NCI-H1417 treated with DMSO at 0.1 percent for 48 hours (cell line): Measurements from ENCODE around the gene LBP.
"Not testable (repeated sequence)": the region's sequence is repeated elsewhere in the genome, so short reads cannot be mapped to it uniquely, and the experiment has no call there.

ENCODE experiments used
- DNase-seq: peaks from one replicate; lab custom pipeline; 2025; lab: John Stamatoyannopoulos, UW

LBP gene

GRCh38 chr20:38320221-38320620 lies 26.1 kb upstream of the LBP start:
- DNase-seq, result no peak

- no peak for DNase-seq
Measured at GRCh38 chr20:38321959-38322598, 24.2 kb upstream of the LBP start.

- DNase-seq, result no peak
Measured at GRCh38 chr20:38324159-38324558, 22.1 kb upstream of the LBP start.

- no peak for DNase-seq
Measured at GRCh38 chr20:38325167-38325566, 21.1 kb upstream of the LBP start.

- no peak for DNase-seq
Measured at GRCh38 chr20:38325905-38326304, 20.4 kb upstream of the LBP start.

- DNase-seq, result no peak
Measured at GRCh38 chr20:38326309-38326708, 20.0 kb upstream of the LBP start.

GRCh38 chr20:38330638-38331037 lies 15.6 kb upstream of the LBP start:
- DNase-seq, result no peak

- no peak for DNase-seq
Measured at GRCh38 chr20:38331245-38331644, 15.0 kb upstream of the LBP start.

- DNase-seq, result no peak
Measured at GRCh38 chr20:38331814-38332213, 14.5 kb upstream of the LBP start.

- no peak for DNase-seq
Measured at GRCh38 chr20:38334016-38334415, 12.3 kb upstream of the LBP start.

- DNase-seq, result no peak
Measured at GRCh38 chr20:38336726-38337125, 9.6 kb upstream of the LBP start.

- no peak for DNase-seq
Measured at GRCh38 chr20:38337561-38338140, 8.6 kb upstream of the LBP start.

GRCh38 chr20:38338849-38339520 lies 7.3 kb upstream of the LBP start:
- DNase-seq, result no peak

GRCh38 chr20:38339521-38339896 lies 6.8 kb upstream of the LBP start:
- not testable (repeated sequence) for DNase-seq

GRCh38 chr20:38339997-38340396 lies 6.3 kb upstream of the LBP start:
- DNase-seq, result no peak

- no peak for DNase-seq
Measured at GRCh38 chr20:38340693-38341092, 5.6 kb upstream of the LBP start.

GRCh38 chr20:38342216-38342615 lies 4.1 kb upstream of the LBP start:
- no peak for DNase-seq

- DNase-seq, result no peak
Measured at GRCh38 chr20:38342713-38343310, 3.5 kb upstream of the LBP start.

GRCh38 chr20:38343311-38344106 lies 2.8 kb upstream of the LBP start:
- no peak for DNase-seq

- no peak for DNase-seq
Measured at GRCh38 chr20:38344107-38344701, 2.1 kb upstream of the LBP start.

- DNase-seq, result no peak
Measured at GRCh38 chr20:38345643-38346042, 639 bp upstream of the LBP start.

- no peak for DNase-seq
Measured at GRCh38 chr20:38346741-38347140, 459 bp downstream of the LBP start.
